ENCODE results near the gene FADS3. TPM values are rescaled to one million over a fixed set of nuclear protein-coding genes. Genes with fewer than 3 reads are reported as not detected.
A peak's percentile ranks its signal among the peaks of the same experiment; 100 is the strongest.

Gene FADS3, protein sequence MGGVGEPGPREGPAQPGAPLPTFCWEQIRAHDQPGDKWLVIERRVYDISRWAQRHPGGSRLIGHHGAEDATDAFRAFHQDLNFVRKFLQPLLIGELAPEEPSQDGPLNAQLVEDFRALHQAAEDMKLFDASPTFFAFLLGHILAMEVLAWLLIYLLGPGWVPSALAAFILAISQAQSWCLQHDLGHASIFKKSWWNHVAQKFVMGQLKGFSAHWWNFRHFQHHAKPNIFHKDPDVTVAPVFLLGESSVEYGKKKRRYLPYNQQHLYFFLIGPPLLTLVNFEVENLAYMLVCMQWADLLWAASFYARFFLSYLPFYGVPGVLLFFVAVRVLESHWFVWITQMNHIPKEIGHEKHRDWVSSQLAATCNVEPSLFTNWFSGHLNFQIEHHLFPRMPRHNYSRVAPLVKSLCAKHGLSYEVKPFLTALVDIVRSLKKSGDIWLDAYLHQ
- 10 to 100 TPM in 1 of 2 experiments, 1 to 10 TPM in 1; 7.2 to 10.1 TPM for total RNA-seq

DNA sequence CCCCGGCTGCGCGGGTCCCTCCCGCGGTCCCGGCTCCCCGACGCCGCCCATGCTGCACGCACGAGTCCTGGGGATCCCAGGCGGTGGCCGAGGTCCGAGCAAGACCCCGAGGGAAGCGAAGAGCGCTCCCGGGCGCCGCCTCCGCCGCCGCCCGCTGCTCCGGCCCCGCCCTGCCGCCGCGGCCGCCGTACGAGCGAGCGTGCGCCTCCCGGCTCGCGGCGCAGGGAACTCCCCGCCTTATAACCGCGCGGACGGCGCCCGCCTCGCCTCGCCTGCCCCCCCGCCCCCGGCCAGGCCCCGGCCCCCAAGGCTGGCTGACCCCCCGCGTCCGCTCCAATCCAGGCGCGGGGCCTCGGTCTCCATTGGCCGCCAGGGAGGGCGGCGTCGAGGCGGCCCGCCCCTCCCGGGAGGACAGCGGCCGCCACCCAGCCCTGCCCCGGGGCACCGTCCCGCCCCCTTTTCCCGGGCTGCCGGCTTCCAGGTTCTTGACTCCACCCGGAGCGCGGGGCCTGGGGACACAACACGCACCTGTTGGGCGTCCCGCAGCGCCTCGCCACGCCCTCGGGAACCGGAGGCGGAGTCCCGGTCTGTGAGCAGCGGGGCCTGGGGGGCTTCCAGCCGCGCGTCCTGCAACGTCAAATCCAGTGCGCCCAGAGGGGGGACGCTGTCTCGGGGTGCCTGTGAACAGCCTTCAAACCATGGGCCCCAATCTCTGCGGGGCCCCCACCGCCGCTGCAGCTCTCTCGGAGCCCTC is at the start of gene FADS3:
Gene FADS3 (minus strand): TSS at position 215 of the 754 bp plus-strand sequence. CDS start 164 bp downstream, at position 51.
- POLR2A ChIA-PET, result no interaction called here
- Mint-ChIP-seq H3K9me3 (ENCODE audit: low read depth) (no peaks in the 10 kb centered on the region), H3K36me3 (ENCODE audit: low read depth) (no peaks in the 10 kb centered on the region), H3K4me3 (peak within 1 kb of the TSS; percentile 76), H3K4me1 (peaks cover 2% of the 10 kb centered on the region), H3K27me3 (no peaks in the 10 kb centered on the region), H3K27ac (peak within 1 kb of the TSS; percentile 58)
- intact Hi-C loops (cut with DNase I, micrococcal nuclease), result loop anchor here in 1 of 2 experiments (1.0 to 5.0 kb wide), 4 partner anchors 75 to 231 kb away; partner anchors contain the start of genes FADS1, FEN1, FTH1 and INCENP
- CTCF ChIA-PET, result interaction anchor here (1.0 to 3.4 kb wide), 4 partner anchors 55 to 217 kb away, joined by 5 to 15 read pairs (median 6); no protein-coding TSS in a partner anchor
- ATAC-seq (peak; percentile 74), DNase-seq (peak; percentile 68)

DNA sequence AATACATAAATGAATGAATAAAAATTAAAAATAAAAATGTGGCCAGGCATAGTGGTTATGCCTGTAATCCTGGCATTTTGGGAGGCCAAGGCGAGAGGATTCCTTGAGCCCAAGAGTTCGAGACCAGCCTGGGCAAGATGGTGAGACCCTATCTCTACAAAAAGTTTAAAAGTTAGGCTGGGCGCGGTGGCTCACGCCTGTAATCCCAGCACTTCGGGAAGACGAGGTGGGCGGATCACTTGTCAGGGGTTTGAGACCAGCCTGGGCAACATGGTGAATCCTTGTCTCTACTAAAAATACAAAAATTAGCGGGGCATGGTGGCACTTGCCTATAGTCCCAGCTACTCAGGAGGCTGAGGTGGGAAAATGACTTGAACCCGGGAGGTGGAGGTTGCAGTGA is 49.1 kb upstream of the FADS3 start:
- no peak overlapping the region for H3K4me3 Mint-ChIP-seq
- peaks cover 6% of the 10 kb centered on the region for H3K27me3 Mint-ChIP-seq
- H3K4me1 Mint-ChIP-seq, result no peaks in the 10 kb centered on the region
- DNase-seq (no peak), ATAC-seq (no peak)
- CTCF ChIA-PET, result interaction anchor here (0.6 to 2.3 kb wide), 2 partner anchors 42 to 407 kb away, joined by 3 to 6 read pairs; no protein-coding TSS in a partner anchor
- no peak overlapping the region for H3K27ac Mint-ChIP-seq
- intact Hi-C loops (cut with DNase I, micrococcal nuclease), result no loop called here
- peaks cover 12% of the 10 kb centered on the region for H3K9me3 Mint-ChIP-seq (ENCODE audit: low read depth)
- H3K36me3 Mint-ChIP-seq (ENCODE audit: low read depth), result no peaks in the 10 kb centered on the region
- POLR2A ChIA-PET, result interaction anchor here (0.7 kb wide), 1 partner anchor 193 kb away, joined by 4 read pairs; no protein-coding TSS in a partner anchor

DNA sequence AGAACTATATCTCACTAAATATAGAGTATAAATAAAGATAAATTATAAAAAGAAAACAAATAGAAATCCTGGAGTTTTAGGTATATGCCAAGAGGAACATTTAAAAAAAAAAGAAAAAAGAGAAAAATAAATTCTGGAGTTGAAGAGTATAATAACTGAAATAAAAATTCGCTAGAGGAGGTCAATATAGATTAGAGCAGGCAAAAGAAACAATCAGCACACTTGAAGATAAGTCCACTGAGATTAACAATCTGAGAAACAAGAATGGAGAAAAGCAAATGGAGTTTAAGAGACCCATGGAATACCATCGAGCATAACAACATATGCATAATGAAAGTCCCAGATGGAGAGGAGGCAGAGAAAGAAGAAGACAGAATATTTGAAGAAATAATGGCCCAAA is 44.5 kb upstream of the FADS3 start:
- ATAC-seq (no peak), DNase-seq (no peak)
- peaks cover 14% of the 10 kb centered on the region for H3K9me3 Mint-ChIP-seq (ENCODE audit: low read depth)
- no peak overlapping the region for H3K4me3 Mint-ChIP-seq
- no peaks in the 10 kb centered on the region for H3K36me3 Mint-ChIP-seq (ENCODE audit: low read depth)
- peaks cover 17% of the 10 kb centered on the region for H3K27me3 Mint-ChIP-seq
- no peak overlapping the region for H3K27ac Mint-ChIP-seq
- H3K4me1 Mint-ChIP-seq, result no peaks in the 10 kb centered on the region
- ChIA-PET CTCF (interaction anchor here (1.2 to 1.4 kb wide), 3 partner anchors 11 to 62 kb away, joined by 3 to 6 read pairs (median 4); no protein-coding TSS in a partner anchor), POLR2A (no interaction called here)
- intact Hi-C loops (cut with DNase I, micrococcal nuclease), result no loop called here

DNA sequence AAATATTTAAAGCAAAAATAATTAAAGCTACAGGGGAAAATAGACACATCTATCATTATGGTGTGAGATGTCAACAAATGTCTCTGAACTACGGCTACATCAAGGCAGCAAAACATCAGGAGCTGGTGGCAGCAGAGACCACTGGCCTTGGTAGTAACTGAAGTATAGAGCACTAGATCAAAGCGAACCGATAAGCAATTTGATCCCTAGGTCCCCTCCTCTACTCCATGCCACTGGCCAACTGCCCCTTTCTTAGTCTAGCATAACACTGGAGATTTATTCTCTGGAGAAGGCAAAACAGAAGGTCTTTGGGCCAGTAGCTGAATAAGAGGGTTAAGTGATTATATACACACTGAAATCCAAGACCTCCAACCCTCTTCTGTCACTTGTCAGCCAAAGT is 39.6 kb upstream of the FADS3 start:
- DNase-seq (no peak), ATAC-seq (no peak)
- ChIA-PET POLR2A (interaction anchor here (0.6 kb wide), 1 partner anchor 20 kb away, joined by 3 read pairs; no protein-coding TSS in a partner anchor), CTCF (interaction anchor here (1.0 to 1.2 kb wide), 4 partner anchors 16 to 177 kb away, joined by 3 to 4 read pairs (median 3); no protein-coding TSS in a partner anchor)
- no peak overlapping the region for H3K27ac Mint-ChIP-seq
- no peak overlapping the region for H3K4me3 Mint-ChIP-seq
- H3K27me3 Mint-ChIP-seq, result peaks cover 11% of the 10 kb centered on the region
- H3K9me3 Mint-ChIP-seq (ENCODE audit: low read depth), result peaks cover 4% of the 10 kb centered on the region
- intact Hi-C loops (cut with DNase I, micrococcal nuclease), result no loop called here
- H3K36me3 Mint-ChIP-seq (ENCODE audit: low read depth), result no peaks in the 10 kb centered on the region
- no peaks in the 10 kb centered on the region for H3K4me1 Mint-ChIP-seq

DNA sequence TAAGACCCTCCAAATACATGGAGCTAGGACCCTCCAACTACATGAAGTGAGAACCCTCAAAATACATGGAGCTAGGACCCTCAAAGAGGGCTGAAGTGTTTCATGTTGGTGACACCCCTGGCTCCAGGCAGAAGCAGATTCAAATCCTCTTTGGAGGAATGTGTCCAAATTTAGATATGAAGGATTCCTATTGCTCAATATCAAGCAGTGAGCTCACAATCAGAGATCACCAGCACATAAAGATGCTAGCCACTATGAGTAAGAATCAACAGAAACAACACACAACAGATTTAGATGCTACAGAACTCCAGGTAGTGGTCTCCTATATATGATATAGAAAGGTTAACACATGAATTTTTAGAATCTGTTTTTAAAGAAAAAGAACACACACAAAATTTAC is 37.3 kb upstream of the FADS3 start:
- Mint-ChIP-seq H3K9me3 (ENCODE audit: low read depth) (peaks cover 2% of the 10 kb centered on the region), H3K27me3 (peaks cover 6% of the 10 kb centered on the region), H3K4me3 (no peak overlapping the region), H3K27ac (no peak overlapping the region), H3K36me3 (ENCODE audit: low read depth) (no peaks in the 10 kb centered on the region), H3K4me1 (no peaks in the 10 kb centered on the region)
- CTCF ChIA-PET, result interaction anchor here (0.6 to 1.4 kb wide), 4 partner anchors 19 to 1143 kb away, joined by 3 to 8 read pairs (median 4); no protein-coding TSS in a partner anchor
- ATAC-seq (no peak), DNase-seq (no peak)
- POLR2A ChIA-PET, result interaction anchor here (0.7 kb wide), 2 partner anchors 83 to 120 kb away, joined by 3 to 4 read pairs; no protein-coding TSS in a partner anchor
- intact Hi-C loops (cut with DNase I, micrococcal nuclease), result no loop called here

DNA sequence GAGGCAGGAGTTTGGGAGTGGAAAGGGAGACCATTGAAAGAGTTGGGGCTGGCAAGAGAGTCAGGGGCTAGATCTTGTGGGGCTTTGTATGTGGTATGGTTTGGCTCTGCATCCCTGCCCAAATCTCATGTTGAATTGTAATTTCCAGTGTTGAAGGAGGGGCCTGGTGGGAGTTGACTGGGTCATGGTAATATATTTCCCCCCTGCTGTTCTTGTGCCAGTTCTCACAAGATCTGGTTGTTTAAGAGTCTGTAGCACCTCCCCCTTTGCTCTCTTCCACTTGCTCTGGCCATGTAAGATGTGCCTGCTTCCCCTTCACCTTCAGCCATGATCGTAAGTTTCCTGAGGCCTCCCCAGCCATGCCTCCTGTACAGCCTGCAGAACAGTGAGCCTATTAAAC is 36.2 kb upstream of the FADS3 start:
- Mint-ChIP-seq H3K27ac (no peak overlapping the region), H3K9me3 (ENCODE audit: low read depth) (no peaks in the 10 kb centered on the region), H3K4me3 (no peak overlapping the region), H3K27me3 (no peaks in the 10 kb centered on the region), H3K36me3 (ENCODE audit: low read depth) (no peaks in the 10 kb centered on the region), H3K4me1 (no peaks in the 10 kb centered on the region)
- intact Hi-C loops (cut with DNase I, micrococcal nuclease), result no loop called here
- no peak for ATAC-seq
- DNase-seq, result no peak
- CTCF ChIA-PET, result no interaction called here
- POLR2A ChIA-PET, result no interaction called here

DNA sequence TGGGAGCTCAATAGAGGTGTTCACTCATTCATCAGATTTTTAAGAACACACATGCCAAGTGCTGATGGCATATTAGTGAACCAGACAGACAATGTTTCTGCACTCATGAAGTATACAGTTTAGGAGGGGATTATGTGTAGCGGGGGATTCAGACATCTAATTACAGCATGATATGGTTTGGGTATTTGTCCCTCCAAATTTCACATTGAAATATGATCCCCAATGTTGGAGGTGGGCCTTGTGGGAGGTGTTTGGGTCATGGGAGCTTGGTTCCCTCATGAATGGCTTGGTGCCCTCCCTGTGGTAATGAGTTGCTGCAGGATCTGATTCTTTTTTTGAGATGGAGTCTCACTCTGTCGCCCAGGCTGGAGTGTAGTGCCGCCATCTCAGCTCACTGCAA is 34.9 kb upstream of the FADS3 start:
- ATAC-seq (no peak), DNase-seq (no peak)
- CTCF ChIA-PET, result interaction anchor here (1.2 to 3.3 kb wide), 2 partner anchors 13 to 27 kb away, joined by 4 to 13 read pairs; no protein-coding TSS in a partner anchor
- peaks cover 4% of the 10 kb centered on the region for H3K27me3 Mint-ChIP-seq
- intact Hi-C loops (cut with DNase I, micrococcal nuclease), result no loop called here
- no peak overlapping the region for H3K27ac Mint-ChIP-seq
- H3K36me3 Mint-ChIP-seq (ENCODE audit: low read depth), result no peaks in the 10 kb centered on the region
- no peaks in the 10 kb centered on the region for H3K9me3 Mint-ChIP-seq (ENCODE audit: low read depth)
- no peak overlapping the region for H3K4me3 Mint-ChIP-seq
- H3K4me1 Mint-ChIP-seq, result no peaks in the 10 kb centered on the region
- POLR2A ChIA-PET, result no interaction called here

DNA sequence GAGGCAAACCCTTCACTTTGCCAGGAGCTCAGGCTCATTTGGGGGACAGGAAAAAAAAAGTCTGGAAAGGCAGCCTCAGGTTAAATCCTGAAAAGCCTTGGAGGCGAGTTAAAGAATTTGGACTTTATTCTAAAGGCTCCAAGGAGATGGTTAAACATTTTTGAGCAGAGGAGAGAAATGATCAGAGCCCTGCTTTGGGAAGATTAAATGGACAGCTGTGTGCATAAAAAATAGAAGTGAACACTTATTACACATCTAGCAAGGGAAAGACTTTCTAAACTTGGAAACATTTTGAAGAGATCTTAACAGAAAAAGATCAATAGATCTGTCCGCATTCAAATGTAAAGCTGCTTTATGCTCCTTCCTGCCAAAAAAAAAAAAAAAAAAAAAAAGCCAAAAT is 34.4 kb upstream of the FADS3 start:
- H3K27me3 Mint-ChIP-seq, result peaks cover 5% of the 10 kb centered on the region
- no peak overlapping the region for H3K4me3 Mint-ChIP-seq
- no peaks in the 10 kb centered on the region for H3K4me1 Mint-ChIP-seq
- ChIA-PET CTCF (interaction anchor here (1.2 to 3.3 kb wide), 3 partner anchors 14 to 182 kb away, joined by 4 to 13 read pairs (median 8); no protein-coding TSS in a partner anchor), POLR2A (no interaction called here)
- H3K36me3 Mint-ChIP-seq (ENCODE audit: low read depth), result no peaks in the 10 kb centered on the region
- no peak for DNase-seq
- ATAC-seq, result no peak
- intact Hi-C loops (cut with DNase I, micrococcal nuclease), result no loop called here
- no peaks in the 10 kb centered on the region for H3K9me3 Mint-ChIP-seq (ENCODE audit: low read depth)
- no peak overlapping the region for H3K27ac Mint-ChIP-seq

DNA sequence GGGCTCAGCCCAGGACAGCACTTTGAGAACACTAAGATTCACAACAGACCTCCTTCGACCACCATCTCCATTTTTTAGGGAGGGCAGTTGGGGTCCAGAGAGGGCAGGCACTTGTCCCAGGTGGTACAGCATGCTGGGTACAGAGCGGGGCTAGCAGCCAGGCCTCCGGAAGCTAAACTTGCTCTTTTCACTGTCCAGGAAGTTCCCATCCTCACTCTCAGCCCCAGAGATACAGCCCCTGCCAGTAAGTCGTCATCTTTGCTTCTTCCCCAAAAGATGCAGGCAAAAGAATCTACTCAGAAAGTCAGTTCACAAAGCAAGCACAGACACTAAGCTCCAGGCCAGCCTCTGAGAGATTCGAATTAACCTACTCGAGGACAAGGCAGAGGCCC is 32.7 kb upstream of the FADS3 start:
- Mint-ChIP-seq H3K4me3 (no peak overlapping the region), H3K36me3 (ENCODE audit: low read depth) (no peaks in the 10 kb centered on the region), H3K9me3 (ENCODE audit: low read depth) (no peaks in the 10 kb centered on the region), H3K4me1 (no peaks in the 10 kb centered on the region), H3K27me3 (peaks cover 12% of the 10 kb centered on the region), H3K27ac (no peak overlapping the region)
- ATAC-seq, result no peak
- POLR2A ChIA-PET, result no interaction called here
- intact Hi-C loops (cut with DNase I, micrococcal nuclease), result no loop called here
- no peak for DNase-seq
- CTCF ChIA-PET, result interaction anchor here (0.7 to 3.3 kb wide), 6 partner anchors 13 to 184 kb away, joined by 3 to 13 read pairs (median 5); no protein-coding TSS in a partner anchor

DNA sequence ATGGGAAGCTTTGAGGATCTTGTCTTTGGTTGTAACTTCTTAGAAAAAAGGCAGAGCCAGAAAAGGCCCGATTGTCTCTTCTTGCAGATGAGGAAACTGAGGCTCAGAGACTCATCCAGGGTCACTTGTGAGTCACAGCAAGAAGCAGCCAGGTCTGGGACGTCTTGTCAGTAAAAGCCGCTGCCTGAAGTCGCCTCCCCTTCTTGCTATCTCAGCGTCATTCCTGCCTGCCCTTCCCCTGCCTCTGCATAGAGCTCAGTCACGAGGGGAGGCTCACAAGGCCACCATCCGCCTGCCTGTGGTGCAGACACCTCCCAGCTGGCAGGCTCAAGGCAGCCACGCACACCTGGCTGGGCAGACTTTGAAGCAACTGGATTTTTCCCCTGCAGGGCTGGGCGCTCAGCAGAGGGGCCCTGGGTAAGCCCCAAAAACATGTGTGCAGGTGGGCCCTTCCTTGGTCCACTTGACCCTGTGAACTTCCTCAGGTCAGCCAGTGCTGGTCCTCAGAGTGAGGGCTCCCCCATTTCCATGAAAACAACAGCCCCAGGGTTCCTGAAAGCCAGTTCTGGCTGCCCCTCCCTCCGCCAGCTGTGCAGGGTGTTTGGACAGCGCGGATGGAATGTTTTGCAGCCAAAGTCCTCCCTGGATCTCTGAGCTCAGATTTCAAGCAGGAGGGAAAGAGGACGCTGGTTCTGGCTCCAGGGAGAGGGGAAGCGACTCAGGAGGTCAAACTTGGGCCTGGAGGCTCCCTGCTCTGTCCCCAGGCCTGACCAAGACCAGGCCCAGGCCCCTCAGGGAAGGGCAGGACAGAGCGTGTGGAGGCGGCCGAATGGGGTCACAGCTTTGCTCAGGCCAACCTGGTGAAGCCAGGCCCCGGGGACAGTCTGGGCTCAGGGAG is 32.1 kb upstream of the FADS3 start:
- Mint-ChIP-seq H3K4me1 (no peaks in the 10 kb centered on the region), H3K4me3 (no peak overlapping the region), H3K27ac (no peak overlapping the region), H3K27me3 (peaks cover 18% of the 10 kb centered on the region), H3K36me3 (ENCODE audit: low read depth) (no peaks in the 10 kb centered on the region), H3K9me3 (ENCODE audit: low read depth) (no peaks in the 10 kb centered on the region)
- DNase-seq (no peak), ATAC-seq (no peak)
- intact Hi-C loops (cut with DNase I, micrococcal nuclease), result no loop called here
- CTCF ChIA-PET, result interaction anchor here (0.7 to 3.3 kb wide), 8 partner anchors 13 to 185 kb away, joined by 3 to 13 read pairs (median 4); no protein-coding TSS in a partner anchor
- POLR2A ChIA-PET, result no interaction called here

All from activated CD4-positive, alpha-beta T cell treated with anti-CD3 and anti-CD28 coated beads for 36 hours (primary cell).